HCT116 (cell line): ENCODE measurements around the gene PPP1R27.

ENCODE experiments used
- CEBPB ChIP-seq: IDR thresholded peaks from 2 replicates; pipeline ENCODE4 v1.6.1; 2012; ENCODE audit warnings: low read depth
- FOSL1 ChIP-seq: IDR thresholded peaks from 2 replicates; pipeline ENCODE4 v1.6.1; 2012; ENCODE audit warnings: low read depth
- POLR2A ChIP-seq: IDR thresholded peaks from 2 replicates; pipeline ENCODE4 v1.7.0; 2011; ENCODE audit warnings: borderline replicate concordance; ENCODE audit not compliant: insufficient read depth, insufficient read length; ENCODE audit errors: extremely low read depth
- RAD21 ChIP-seq: IDR thresholded peaks from 2 replicates; pipeline ENCODE4 v1.6.1; 2012; ENCODE audit warnings: low read depth, mild to moderate bottlenecking
- ZFX ChIP-seq: fragments of 450-650 bp; IDR thresholded peaks from 2 replicates; pipeline ENCODE4 v1.6.1; 2017
- TF ChIP-seq, protein P1 (sequence below), 3 experiments: fragments of 200-600 bp in 1 of 3; sonication (generic) in 1 of 3; IDR thresholded peaks in 2 of 3; conservative IDR thresholded peaks in 1 of 3; 2 replicates each; pipeline ENCODE4 v1.5.1; 2012 to 2017; ENCODE audit warnings: low read depth in 2 of 3, low read length in 2 of 3, antibody characterized with exemption in 1 of 3, borderline replicate concordance in 1 of 3, control low read depth in 1 of 3, mild to moderate bottlenecking in 1 of 3, mixed read lengths in 1 of 3, mixed run types in 1 of 3, moderate library complexity in 1 of 3; ENCODE audit not compliant: insufficient read depth in 1 of 3
- TF ChIP-seq, protein P2 (sequence below): IDR thresholded peaks from 2 replicates; pipeline ENCODE4 v1.6.1; 2012; ENCODE audit warnings: low read depth

GRCh38 chr17:81833160-81833920 lies 1.5 kb downstream of the PPP1R27 start, which contains the start of gene MCRIP1:
- TF ChIP-seq POLR2A (peak; percentile 88), RAD21 (no peak), FOSL1 (no peak), ZFX (peak; percentile 70; the same call in 1 of the 2 replicates), CEBPB (no peak)
- TF ChIP-seq, protein P1, sequence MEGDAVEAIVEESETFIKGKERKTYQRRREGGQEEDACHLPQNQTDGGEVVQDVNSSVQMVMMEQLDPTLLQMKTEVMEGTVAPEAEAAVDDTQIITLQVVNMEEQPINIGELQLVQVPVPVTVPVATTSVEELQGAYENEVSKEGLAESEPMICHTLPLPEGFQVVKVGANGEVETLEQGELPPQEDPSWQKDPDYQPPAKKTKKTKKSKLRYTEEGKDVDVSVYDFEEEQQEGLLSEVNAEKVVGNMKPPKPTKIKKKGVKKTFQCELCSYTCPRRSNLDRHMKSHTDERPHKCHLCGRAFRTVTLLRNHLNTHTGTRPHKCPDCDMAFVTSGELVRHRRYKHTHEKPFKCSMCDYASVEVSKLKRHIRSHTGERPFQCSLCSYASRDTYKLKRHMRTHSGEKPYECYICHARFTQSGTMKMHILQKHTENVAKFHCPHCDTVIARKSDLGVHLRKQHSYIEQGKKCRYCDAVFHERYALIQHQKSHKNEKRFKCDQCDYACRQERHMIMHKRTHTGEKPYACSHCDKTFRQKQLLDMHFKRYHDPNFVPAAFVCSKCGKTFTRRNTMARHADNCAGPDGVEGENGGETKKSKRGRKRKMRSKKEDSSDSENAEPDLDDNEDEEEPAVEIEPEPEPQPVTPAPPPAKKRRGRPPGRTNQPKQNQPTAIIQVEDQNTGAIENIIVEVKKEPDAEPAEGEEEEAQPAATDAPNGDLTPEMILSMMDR (IDR thresholded peaks at IDR 0.05 in 2 of 3, conservative IDR thresholded peaks at IDR 0.05 in 1 of 3; ENCODE audit: borderline replicate concordance in 1 of 3, insufficient read depth in 1 of 3, low read depth in 2 of 3, low read length in 2 of 3), result no peak
- TF ChIP-seq, protein P2, sequence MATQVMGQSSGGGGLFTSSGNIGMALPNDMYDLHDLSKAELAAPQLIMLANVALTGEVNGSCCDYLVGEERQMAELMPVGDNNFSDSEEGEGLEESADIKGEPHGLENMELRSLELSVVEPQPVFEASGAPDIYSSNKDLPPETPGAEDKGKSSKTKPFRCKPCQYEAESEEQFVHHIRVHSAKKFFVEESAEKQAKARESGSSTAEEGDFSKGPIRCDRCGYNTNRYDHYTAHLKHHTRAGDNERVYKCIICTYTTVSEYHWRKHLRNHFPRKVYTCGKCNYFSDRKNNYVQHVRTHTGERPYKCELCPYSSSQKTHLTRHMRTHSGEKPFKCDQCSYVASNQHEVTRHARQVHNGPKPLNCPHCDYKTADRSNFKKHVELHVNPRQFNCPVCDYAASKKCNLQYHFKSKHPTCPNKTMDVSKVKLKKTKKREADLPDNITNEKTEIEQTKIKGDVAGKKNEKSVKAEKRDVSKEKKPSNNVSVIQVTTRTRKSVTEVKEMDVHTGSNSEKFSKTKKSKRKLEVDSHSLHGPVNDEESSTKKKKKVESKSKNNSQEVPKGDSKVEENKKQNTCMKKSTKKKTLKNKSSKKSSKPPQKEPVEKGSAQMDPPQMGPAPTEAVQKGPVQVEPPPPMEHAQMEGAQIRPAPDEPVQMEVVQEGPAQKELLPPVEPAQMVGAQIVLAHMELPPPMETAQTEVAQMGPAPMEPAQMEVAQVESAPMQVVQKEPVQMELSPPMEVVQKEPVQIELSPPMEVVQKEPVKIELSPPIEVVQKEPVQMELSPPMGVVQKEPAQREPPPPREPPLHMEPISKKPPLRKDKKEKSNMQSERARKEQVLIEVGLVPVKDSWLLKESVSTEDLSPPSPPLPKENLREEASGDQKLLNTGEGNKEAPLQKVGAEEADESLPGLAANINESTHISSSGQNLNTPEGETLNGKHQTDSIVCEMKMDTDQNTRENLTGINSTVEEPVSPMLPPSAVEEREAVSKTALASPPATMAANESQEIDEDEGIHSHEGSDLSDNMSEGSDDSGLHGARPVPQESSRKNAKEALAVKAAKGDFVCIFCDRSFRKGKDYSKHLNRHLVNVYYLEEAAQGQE, result no peak
